IMR-90 (cell line): Measurements from ENCODE around the gene CCDC71. TPM values are rescaled to one million over a fixed set of nuclear protein-coding genes. Genes with fewer than 3 reads are reported as not detected.

Experiments used
- ATAC-seq: fragments of 200-7000 bp; cut with Tn5 transposase; 2 replicates; pipeline ENCODE4 v1.9.1; 2020; ENCODE audit warnings: low read depth, mild to moderate bottlenecking, moderate library complexity
- BruUV-seq: library from RNA; stranded (reverse); fragments of 400-500 nt; replicated peaks from 2 replicates; lab custom pipeline; 2021; lab: Mats Ljungman, UMichigan
- CTCF ChIA-PET: fragments of 300-600 bp; formaldehyde crosslinking; extraction: SDS; loops from one replicate; lab custom pipeline; 2021; ENCODE audit warnings: antibody characterized with exemption; lab: Yijun Ruan, JAX
- POLR2A ChIA-PET: fragments of 300-600 bp; sonication (Branson Sonifier 250); formaldehyde crosslinking; loops from one replicate; lab custom pipeline; 2022; ENCODE audit warnings: antibody characterized with exemption; ENCODE audit not compliant: unreplicated experiment; lab: Charles Lee
- DNase-seq: peaks from one replicate; pipeline ENCODE4 v3.0.0; 2013
- H2AFZ ChIP-seq: replicated peaks from 2 replicates; pipeline ENCODE3; 2013; ENCODE audit warnings: low read length, mild to moderate bottlenecking; ENCODE audit not compliant: poor library complexity
- H2AK5ac ChIP-seq: 2 replicates; pipeline ENCODE4 v1.6.1; 2013; ENCODE audit warnings: low read depth, low read length, inconsistent platforms
- H2AK9ac ChIP-seq: replicated peaks from 2 replicates; pipeline ENCODE3; 2013; ENCODE audit warnings: mild to moderate bottlenecking, low read depth, low read length, moderate library complexity; ENCODE audit not compliant: poor library complexity
- H2BK120ac ChIP-seq: 2 replicates; pipeline ENCODE4 v1.6.1; 2013; ENCODE audit warnings: low read depth, low read length, inconsistent platforms
- H2BK15ac ChIP-seq: 3 replicates; pipeline ENCODE4 v1.6.1; 2013; ENCODE audit warnings: low read depth, low read length, inconsistent platforms
- H2BK20ac ChIP-seq: 2 replicates; pipeline ENCODE4 v1.6.1; 2013; ENCODE audit warnings: low read depth, mild to moderate bottlenecking, inconsistent platforms, low read length, moderate library complexity
- H2BK5ac ChIP-seq: 2 replicates; pipeline ENCODE4 v1.6.1; 2013; ENCODE audit warnings: mild to moderate bottlenecking, low read depth, low read length, inconsistent platforms; ENCODE audit not compliant: poor library complexity, severe bottlenecking
- H3K14ac ChIP-seq: replicated peaks from 2 replicates; pipeline ENCODE4 v1.6.1; 2013; ENCODE audit warnings: low read depth, low read length, inconsistent platforms
- H3K18ac ChIP-seq: 2 replicates; pipeline ENCODE4 v1.6.1; 2013; ENCODE audit warnings: low read depth, low read length, control low read depth
- H3K23ac ChIP-seq: 2 replicates; pipeline ENCODE4 v1.6.1; 2013; ENCODE audit warnings: low read depth, low read length, inconsistent platforms
- H3K27ac ChIP-seq: 2 replicates; pipeline ENCODE4 v1.5.1; 2013; ENCODE audit warnings: mild to moderate bottlenecking, control low read depth, low read length; ENCODE audit not compliant: insufficient read depth
- H3K27me3 ChIP-seq: 2 replicates; pipeline ENCODE4 v1.6.1; 2013; ENCODE audit warnings: low read length; ENCODE audit not compliant: control insufficient read depth, insufficient read depth
- H3K36me3 ChIP-seq: 2 replicates; pipeline ENCODE4 v1.6.1; 2013; ENCODE audit warnings: low read length, mixed read lengths; ENCODE audit not compliant: control insufficient read depth, insufficient read depth
- H3K4ac ChIP-seq: 2 replicates; pipeline ENCODE4 v1.6.1; 2013; ENCODE audit warnings: low read depth, low read length, inconsistent platforms
- H3K4me1 ChIP-seq: 2 replicates; pipeline ENCODE4 v1.6.1; 2013; ENCODE audit warnings: low read length, mixed read lengths; ENCODE audit not compliant: control insufficient read depth, insufficient read depth
- H3K4me2 ChIP-seq: 2 replicates; pipeline ENCODE4 v1.6.1; 2013; ENCODE audit warnings: low read depth, mild to moderate bottlenecking, control low read depth, low read length, moderate library complexity
- H3K4me3 ChIP-seq: 2 replicates; pipeline ENCODE4 v1.5.1; 2013; ENCODE audit warnings: low read depth, mild to moderate bottlenecking, control low read depth, low read length, moderate library complexity; ENCODE audit not compliant: insufficient read depth
- H3K56ac ChIP-seq: 2 replicates; pipeline ENCODE4 v1.6.1; 2013; ENCODE audit warnings: low read length, inconsistent platforms; ENCODE audit not compliant: insufficient read depth; ENCODE audit errors: extremely low read depth
- H3K79me1 ChIP-seq, 2 experiments: 2 replicates each; pipeline ENCODE4 v1.6.1; 2013; ENCODE audit warnings: low read length in 2 of 2, inconsistent platforms in 1 of 2, low read depth in 1 of 2
- H3K9ac ChIP-seq: 2 replicates; pipeline ENCODE4 v1.6.1; 2013; ENCODE audit warnings: low read depth, low read length, control low read depth
- H3K9me1 ChIP-seq: 2 replicates; pipeline ENCODE4 v1.6.1; 2013; ENCODE audit warnings: low read length, inconsistent platforms; ENCODE audit not compliant: insufficient read depth
- H3K9me3 ChIP-seq: 2 replicates; pipeline ENCODE4 v1.6.1; 2013; ENCODE audit warnings: low read length; ENCODE audit not compliant: control insufficient read depth, insufficient read depth
- H4K20me1 ChIP-seq: 2 replicates; pipeline ENCODE4 v1.6.1; 2013; ENCODE audit warnings: low read length, inconsistent platforms; ENCODE audit not compliant: insufficient read depth
- H4K5ac ChIP-seq: 2 replicates; pipeline ENCODE4 v1.6.1; 2013; ENCODE audit warnings: mild to moderate bottlenecking, low read depth, low read length, control low read depth
- H4K8ac ChIP-seq, 2 experiments: 2 replicates each; pipeline ENCODE4 v1.6.1; 2013; ENCODE audit warnings: low read depth in 2 of 2, low read length in 2 of 2, control low read depth in 1 of 2, inconsistent platforms in 1 of 2
- H4K91ac ChIP-seq: 2 replicates; pipeline ENCODE4 v1.6.1; 2013; ENCODE audit warnings: low read depth, low read length, inconsistent platforms; ENCODE audit not compliant: insufficient read depth
- BHLHE40 ChIP-seq: fragments of 150-350 bp; IDR thresholded peaks from 2 replicates; pipeline ENCODE4 v1.6.1; 2016; ENCODE audit warnings: mild to moderate bottlenecking, low read depth, low read length
- CEBPB ChIP-seq: IDR thresholded peaks from 2 replicates; pipeline ENCODE4 v1.6.1; 2012; ENCODE audit warnings: low read depth, low read length, improper control_type of control experiment
- CHD1 ChIP-seq: IDR thresholded peaks from 2 replicates; pipeline ENCODE4 v1.6.1; 2012; ENCODE audit warnings: low read depth, low read length, improper control_type of control experiment
- MAFK ChIP-seq: IDR thresholded peaks from 2 replicates; pipeline ENCODE4 v1.6.1; 2012; ENCODE audit warnings: low read depth, low read length, improper control_type of control experiment
- MAZ ChIP-seq: IDR thresholded peaks from 2 replicates; pipeline ENCODE4 v1.6.1; 2012; ENCODE audit warnings: low read depth, mild to moderate bottlenecking, low read length, improper control_type of control experiment, moderate library complexity, borderline replicate concordance
- MXI1 ChIP-seq: IDR thresholded peaks from 2 replicates; pipeline ENCODE4 v1.6.1; 2012; ENCODE audit warnings: low read depth, mild to moderate bottlenecking, low read length, moderate library complexity, borderline replicate concordance
- POLR2A ChIP-seq: IDR thresholded peaks from 2 replicates; pipeline ENCODE4 v1.6.1; 2012; ENCODE audit warnings: mild to moderate bottlenecking, low read depth, low read length
- RAD21 ChIP-seq: IDR thresholded peaks from 2 replicates; pipeline ENCODE4 v1.6.1; 2012; ENCODE audit warnings: low read length, improper control_type of control experiment
- USF2 ChIP-seq: fragments of 150-350 bp; IDR thresholded peaks from 2 replicates; pipeline ENCODE4 v1.6.1; 2017; ENCODE audit warnings: mild to moderate bottlenecking, antibody characterized with exemption, low read length, low read depth
- WGBS, 2 experiments: methylation state at CpG; one replicate each; pipeline versions ENCODE4 v1.1.5 to v1.1.7; 2013; ENCODE audit warnings: missing lambda C conversion rate in 2 of 2; ENCODE audit not compliant: insufficient read length in 1 of 2; ENCODE audit errors: extremely low coverage in 2 of 2; 5-methylcytosine and 5-hydroxymethylcytosine counted together
- dilution Hi-C: fragments of 300-500 bp; cut with HindIII; formaldehyde crosslinking; loops from one replicate; pipeline ENCODE4 v1.14.3; 2018; ENCODE audit warnings: low sequenced_read_pairs; ENCODE audit not compliant: unreplicated experiment
- in situ Hi-C: fragments of 300-500 bp; cut with MboI; formaldehyde crosslinking; loops from 3 replicates; pipeline ENCODE4 v1.14.3; 2019; ENCODE audit warnings: low sequenced_read_pairs, inconsistent platforms, mixed read lengths
- intact Hi-C: fragments of 100-400 bp; cut with micrococcal nuclease; formaldehyde crosslinking; loops from 2 replicates; pipeline ENCODE4 v1.10.0; 2022
- polyA plus RNA-seq, 3 experiments: library from polyadenylated mRNA; depleted of rRNA; stranded (reverse); fragments of >200 nt; gene quantifications; 2 replicates each; pipeline ENCODE4 v1.2.3, GENCODE V29; 2012; ENCODE audit warnings: low replicate concordance in 1 of 3
- total RNA-seq: library from RNA; depleted of rRNA; stranded (reverse); fragments of >200 nt; gene quantifications from 2 replicates; pipeline ENCODE4 v1.2.3, GENCODE V29; 2012

The CCDC71 gene
- total and polyA plus RNA-seq, 2 of the 4 experiments (the other 2 are of a cell fraction): 29.4 to 35.9 TPM

GRCh38 chr3:49198611-49199230, 32.6 kb upstream of the CCDC71 start (continued):
- no peak for TF ChIP-seq USF2
- TF ChIP-seq CEBPB: no peak
- no peak for TF ChIP-seq BHLHE40
- no peak for TF ChIP-seq CHD1
- no peak for TF ChIP-seq POLR2A
- TF ChIP-seq MAFK: no peak
- no peak for TF ChIP-seq RAD21
- TF ChIP-seq MAZ: no peak

GRCh38 chr3:49198161-49198560, 32.0 kb upstream of the CCDC71 start:
- Histone ChIP-seq H3K9me3 (no peaks in the 10 kb centered on the region), H2BK20ac (no peak overlapping the region), H4K8ac (no peak overlapping the region), H3K27ac (no peak overlapping the region), H4K20me1 (no peaks in the 10 kb centered on the region), H3K4me3 (no peak overlapping the region), H3K9me1 (no peaks in the 10 kb centered on the region), H3K79me1 (no peaks in the 10 kb centered on the region), H4K91ac (no peak overlapping the region), H3K4me1 (no peaks in the 10 kb centered on the region), H3K56ac (no peak overlapping the region), H3K4me2 (no peak overlapping the region), H3K9ac (no peak overlapping the region), H3K27me3 (no peaks in the 10 kb centered on the region; the same call in 1 of the 2 replicates), H3K18ac (no peak overlapping the region), H3K4ac (no peak overlapping the region), H2AK5ac (no peak overlapping the region), H2BK5ac (no peak overlapping the region), H2BK120ac (no peak overlapping the region), H2AFZ (no peak overlapping the region), H2BK15ac (no peak overlapping the region), H3K36me3 (no peaks in the 10 kb centered on the region), H3K14ac (no peak overlapping the region), H4K5ac (no peak overlapping the region), H2AK9ac (no peak overlapping the region), H3K23ac (no peak overlapping the region)
- in situ Hi-C loops (no loop called here), dilution Hi-C loops (no loop called here), intact Hi-C loops (no loop called here)
- TF ChIP-seq MXI1: no peak
- no TSS peak for BruUV-seq
- POLR2A ChIA-PET: no interaction called here
- ATAC-seq (no peak), DNase-seq (no peak)
- CTCF ChIA-PET: interaction anchor here (1.0 kb wide), 1 partner anchor 22 kb away, joined by 3 read pairs; no protein-coding TSS in a partner anchor
- 100% methylated on average over 1 of the region's 3 CpGs; no CpG with 5 or more reads in 1 of the 2 experiments for WGBS, 2 experiments
